ENCODE results near the gene GHR. TPM values are rescaled to one million over a fixed set of nuclear protein-coding genes. Genes with fewer than 3 reads are reported as not detected.

Gene GHR
- polyA plus RNA-seq, 3 donors: not detected

DNA sequence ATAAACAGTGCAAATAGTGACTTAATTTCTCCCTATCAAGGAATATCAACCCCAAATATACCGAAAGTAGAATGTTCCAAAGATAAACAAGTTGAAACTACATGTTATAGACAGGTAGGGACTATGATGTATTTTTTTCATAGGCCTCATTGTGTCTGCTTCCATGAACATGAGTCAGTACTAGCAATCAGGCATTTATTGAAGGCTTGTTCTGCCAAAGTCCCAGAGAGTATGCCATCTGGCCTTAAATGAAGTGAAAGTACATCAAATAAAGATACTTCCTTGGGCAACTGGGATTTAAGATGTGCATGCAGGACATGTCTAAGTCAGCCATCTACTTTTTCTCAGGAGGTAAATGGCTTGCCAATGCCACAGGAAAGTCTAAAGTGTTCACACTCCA is 6.5 kb downstream of the GHR start:
- Histone ChIP-seq H2AFZ (ENCODE audit: insufficient read depth, low read depth, low read length, poor library complexity, severe bottlenecking) (no peak overlapping the region), H3K4me3 (replicated peaks in 1 of 3; ENCODE audit: low read depth in 2 of 3, low read length in 3 of 3) (no peak overlapping the region), H3K4me1 (ENCODE audit: control insufficient read depth in 1 of 2, insufficient read depth in 2 of 2, low read length in 2 of 2) (peaks cover under 1 to 1% of the 10 kb centered on the region in 2 donors), H3K4me2 (replicated peaks; ENCODE audit: extremely low read depth, low read length, poor library complexity, severe bottlenecking) (no peak overlapping the region), H3K36me3 (replicated peaks in 1 of 2; ENCODE audit: control insufficient read depth in 1 of 2, insufficient read depth in 2 of 2, low read length in 2 of 2) (no peaks in the 10 kb centered on the region), H3K27me3 (ENCODE audit: control insufficient read depth in 2 of 2, insufficient read depth in 2 of 2, low read length in 2 of 2) (peaks cover 16% of the 10 kb centered on the region in 2 donors), H4K20me1 (ENCODE audit: insufficient read depth, low read length) (no peaks in the 10 kb centered on the region), H3K79me2 (ENCODE audit: insufficient read depth, low read length) (no peaks in the 10 kb centered on the region), H3K9me3 (replicated peaks in 1 of 2; ENCODE audit: control insufficient read depth in 1 of 2, insufficient read depth in 1 of 2, low read length in 2 of 2) (no peaks in the 10 kb centered on the region), H3K27ac (ENCODE audit: low read depth in 1 of 2, low read length in 2 of 2) (no peak overlapping the region), H3K9ac (ENCODE audit: insufficient read depth, low read length, poor library complexity, severe bottlenecking) (no peak overlapping the region)
- Mint-ChIP-seq H3K4me3 (no peak overlapping the region), H3K27ac (no peak overlapping the region), H3K9me3 (peaks cover 0 to 11% (median 2%) of the 10 kb centered on the region in 7 donors), H3K4me1 (no peaks in the 10 kb centered on the region), H3K27me3 (ENCODE audit: low read depth in 3 of 3) (peaks cover 0 to 15% (median 2%) of the 10 kb centered on the region in 3 donors), H3K36me3 (peaks cover 0 to 2% of the 10 kb centered on the region in 2 donors)
- TF ChIP-seq, protein P1, sequence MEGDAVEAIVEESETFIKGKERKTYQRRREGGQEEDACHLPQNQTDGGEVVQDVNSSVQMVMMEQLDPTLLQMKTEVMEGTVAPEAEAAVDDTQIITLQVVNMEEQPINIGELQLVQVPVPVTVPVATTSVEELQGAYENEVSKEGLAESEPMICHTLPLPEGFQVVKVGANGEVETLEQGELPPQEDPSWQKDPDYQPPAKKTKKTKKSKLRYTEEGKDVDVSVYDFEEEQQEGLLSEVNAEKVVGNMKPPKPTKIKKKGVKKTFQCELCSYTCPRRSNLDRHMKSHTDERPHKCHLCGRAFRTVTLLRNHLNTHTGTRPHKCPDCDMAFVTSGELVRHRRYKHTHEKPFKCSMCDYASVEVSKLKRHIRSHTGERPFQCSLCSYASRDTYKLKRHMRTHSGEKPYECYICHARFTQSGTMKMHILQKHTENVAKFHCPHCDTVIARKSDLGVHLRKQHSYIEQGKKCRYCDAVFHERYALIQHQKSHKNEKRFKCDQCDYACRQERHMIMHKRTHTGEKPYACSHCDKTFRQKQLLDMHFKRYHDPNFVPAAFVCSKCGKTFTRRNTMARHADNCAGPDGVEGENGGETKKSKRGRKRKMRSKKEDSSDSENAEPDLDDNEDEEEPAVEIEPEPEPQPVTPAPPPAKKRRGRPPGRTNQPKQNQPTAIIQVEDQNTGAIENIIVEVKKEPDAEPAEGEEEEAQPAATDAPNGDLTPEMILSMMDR (IDR thresholded peaks at IDR 0.05): no peak
- no CpG with 5 or more reads among the region's 1 CpG for WGBS (ENCODE audit: insufficient coverage)
- intact Hi-C loops (cut with micrococcal nuclease): no loop called here
- no peak for DNase-seq

DNA sequence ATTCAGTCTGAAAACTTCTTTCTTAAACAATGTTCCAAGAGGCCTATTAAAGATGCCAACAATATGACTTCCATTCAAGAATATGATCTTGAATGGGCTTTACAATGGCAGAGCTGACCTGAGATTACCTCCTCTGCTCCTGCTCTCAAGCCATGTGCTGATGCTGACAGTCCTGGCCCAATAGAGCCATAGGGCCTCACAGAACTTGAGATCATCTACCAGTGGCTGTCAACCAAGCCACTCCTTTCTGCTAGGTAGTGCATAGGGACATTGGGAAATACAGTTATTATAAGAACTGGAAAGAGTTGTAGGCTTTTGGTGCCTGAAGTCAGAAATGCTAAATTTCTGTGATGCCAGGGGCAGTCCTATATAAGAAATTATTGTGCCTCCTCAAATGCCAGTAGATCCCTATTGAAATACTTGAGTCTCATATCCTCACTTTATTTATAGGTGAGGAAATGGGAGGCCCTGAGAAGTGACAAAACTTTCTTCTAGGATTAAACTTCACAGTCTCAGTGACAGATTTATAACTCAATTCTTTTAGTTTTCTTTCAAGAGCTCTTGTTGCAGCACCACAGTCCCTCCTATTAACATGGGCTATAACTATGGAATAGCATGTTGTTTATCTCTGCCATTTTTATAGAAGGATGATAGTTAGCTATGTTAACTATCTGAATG is 10.9 kb downstream of the GHR start:
- no peak overlapping the region for H3K4me2 ChIP-seq (replicated peaks; ENCODE audit: extremely low read depth, low read length, poor library complexity, severe bottlenecking)
- H3K4me3 Mint-ChIP-seq: no peak overlapping the region
- no peaks in the 10 kb centered on the region for H3K9me3 ChIP-seq (replicated peaks in 1 of 2; ENCODE audit: control insufficient read depth in 1 of 2, insufficient read depth in 1 of 2, low read length in 2 of 2)
- H3K79me2 ChIP-seq (ENCODE audit: insufficient read depth, low read length): no peaks in the 10 kb centered on the region
- no peak overlapping the region for H3K9ac ChIP-seq (ENCODE audit: insufficient read depth, low read length, poor library complexity, severe bottlenecking)
- no peaks in the 10 kb centered on the region for H3K4me1 Mint-ChIP-seq
- H3K27ac ChIP-seq (ENCODE audit: low read depth in 1 of 2, low read length in 2 of 2): no peak overlapping the region
- H3K36me3 Mint-ChIP-seq: no peaks in the 10 kb centered on the region
- H3K27me3 ChIP-seq (ENCODE audit: control insufficient read depth in 2 of 2, insufficient read depth in 2 of 2, low read length in 2 of 2): no peaks in the 10 kb centered on the region
- H4K20me1 ChIP-seq (ENCODE audit: insufficient read depth, low read length): no peaks in the 10 kb centered on the region
- no peak overlapping the region for H3K4me3 ChIP-seq (replicated peaks in 1 of 3; ENCODE audit: low read depth in 2 of 3, low read length in 3 of 3)
- TF ChIP-seq, protein P1 (IDR thresholded peaks at IDR 0.05): no peak
- H3K27me3 Mint-ChIP-seq (ENCODE audit: low read depth in 3 of 3): peaks cover 0 to 3% (median 0%) of the 10 kb centered on the region in 3 donors
- peaks cover 0 to 3% (median 0%) of the 10 kb centered on the region in 7 donors for H3K9me3 Mint-ChIP-seq
- H3K36me3 ChIP-seq (replicated peaks in 1 of 2; ENCODE audit: control insufficient read depth in 1 of 2, insufficient read depth in 2 of 2, low read length in 2 of 2): no peaks in the 10 kb centered on the region
- H3K27ac Mint-ChIP-seq: no peak overlapping the region
- intact Hi-C loops (cut with micrococcal nuclease): no loop called here
- no peak for DNase-seq
- H3K4me1 ChIP-seq (ENCODE audit: control insufficient read depth in 1 of 2, insufficient read depth in 2 of 2, low read length in 2 of 2): no peaks in the 10 kb centered on the region
- H2AFZ ChIP-seq (ENCODE audit: insufficient read depth, low read depth, low read length, poor library complexity, severe bottlenecking): no peak overlapping the region
